ENCODE data around the gene PCBP1. TPM values are rescaled to one million over a fixed set of nuclear protein-coding genes. Genes with fewer than 3 reads are reported as not detected.

The PCBP1 gene
- polyA plus RNA-seq, 1 donor = 298 TPM

Other genes with a start within 250 kb of the PCBP1 start
- 47.7 TPM for gene SNRNP27, start 193.5 kb upstream of the PCBP1 start, polyA plus RNA-seq
- gene MXD1, start 172.4 kb upstream of the PCBP1 start, polyA plus RNA-seq = 40.4 TPM
- 1.5 TPM for gene ASPRV1, start 125.8 kb upstream of the PCBP1 start, polyA plus RNA-seq
- gene C2orf42, start 103.5 kb downstream of the PCBP1 start, polyA plus RNA-seq = 11.3 TPM
- gene TIA1, start 161.2 kb downstream of the PCBP1 start, polyA plus RNA-seq = 211 TPM
- gene PCYOX1, start 170.7 kb downstream of the PCBP1 start, polyA plus RNA-seq = 65.7 TPM
- gene SNRPG, start 206.3 kb downstream of the PCBP1 start, polyA plus RNA-seq = 78.0 TPM
- 71.0 TPM for gene FAM136A, start 214.6 kb downstream of the PCBP1 start, polyA plus RNA-seq